Measurements from ENCODE around the gene OPN1SW.

Gene OPN1SW

DNA sequence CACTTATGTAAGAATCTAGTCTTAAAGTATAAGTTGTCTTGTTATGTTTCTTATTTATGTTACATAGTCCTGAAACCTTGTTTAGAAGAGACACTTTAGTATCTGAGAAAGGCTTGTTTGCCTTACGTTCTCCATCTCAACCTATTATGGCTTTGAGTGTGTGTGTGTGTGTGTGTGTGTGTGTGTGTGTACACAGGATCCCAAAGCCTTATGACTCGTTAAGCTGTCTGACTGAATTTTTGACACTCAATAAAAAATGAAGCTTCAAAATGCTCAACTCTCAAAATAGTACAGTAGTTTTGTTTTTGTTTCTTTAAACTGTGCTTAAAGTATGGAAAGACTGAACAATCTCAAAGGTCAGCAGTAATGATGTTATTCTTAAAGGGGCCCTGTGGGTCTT lies 18.4 kb downstream of the OPN1SW start:
- no peak for DNase-seq

DNA sequence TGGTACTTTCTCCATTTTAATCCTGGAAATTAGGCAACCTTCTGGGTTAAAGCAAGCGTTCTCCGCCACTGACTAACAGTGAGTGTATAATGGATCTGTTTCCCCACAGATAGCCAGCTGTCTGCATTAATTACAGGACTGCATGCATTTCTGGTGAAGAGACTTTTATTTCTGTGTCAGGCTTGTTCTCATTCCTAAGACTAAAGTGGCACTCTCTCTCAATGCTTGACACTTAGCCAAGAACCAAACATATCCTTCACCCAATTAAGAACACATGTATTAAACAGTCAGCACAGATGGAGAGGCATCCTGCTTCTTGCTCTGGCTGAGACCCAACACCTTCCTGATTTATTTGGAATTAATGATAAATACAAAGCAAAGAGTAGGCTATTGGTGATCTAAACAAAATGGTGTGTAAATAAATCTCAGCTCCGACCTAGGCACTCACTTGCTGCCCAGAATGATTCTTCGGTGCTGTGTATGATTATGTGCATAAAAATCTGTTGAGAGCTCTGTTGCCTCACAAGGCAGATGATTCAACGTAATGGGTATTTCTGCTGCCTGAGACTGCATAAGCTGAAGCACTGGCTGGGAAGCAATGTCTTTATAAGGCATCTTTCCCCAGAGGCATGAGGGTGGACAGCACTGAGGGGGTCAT lies 19.6 kb downstream of the OPN1SW start:
- DNase-seq: no peak

DNA sequence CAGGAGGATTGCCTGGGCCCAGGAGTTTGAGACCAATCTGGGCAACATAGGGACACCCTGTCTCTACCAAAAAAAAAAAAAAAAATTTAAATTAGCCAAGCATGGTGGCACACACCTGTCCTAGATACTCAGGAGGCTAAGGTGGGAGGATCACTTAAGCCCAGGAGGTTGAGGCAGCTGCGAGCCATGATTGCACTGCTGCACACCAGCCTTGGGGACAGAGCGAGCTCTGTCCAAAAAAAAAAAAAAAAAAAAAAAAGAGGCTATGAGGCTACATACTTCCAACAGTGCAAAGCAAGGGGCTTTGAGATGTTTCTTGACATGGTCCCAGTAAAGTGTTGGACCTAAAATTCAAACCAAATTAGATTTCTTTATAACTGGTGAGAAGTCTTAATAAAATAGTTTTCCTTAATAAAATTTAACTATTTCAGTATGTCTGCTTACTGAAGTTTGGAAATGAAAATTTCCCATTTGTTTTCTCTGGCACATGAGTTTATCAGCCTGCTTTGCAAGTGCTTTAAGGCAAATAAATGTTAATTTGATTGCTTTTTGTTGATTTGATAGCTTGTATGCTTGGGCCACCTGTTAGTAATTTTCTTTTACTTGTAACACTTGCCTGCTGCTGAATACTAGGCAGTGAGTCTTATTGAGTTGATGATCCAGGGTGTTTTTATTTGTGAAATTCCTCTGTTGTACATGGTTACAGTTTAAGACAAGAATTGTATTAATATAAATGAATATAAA lies 20.3 kb downstream of the OPN1SW start:
- DNase-seq: no peak

DNA sequence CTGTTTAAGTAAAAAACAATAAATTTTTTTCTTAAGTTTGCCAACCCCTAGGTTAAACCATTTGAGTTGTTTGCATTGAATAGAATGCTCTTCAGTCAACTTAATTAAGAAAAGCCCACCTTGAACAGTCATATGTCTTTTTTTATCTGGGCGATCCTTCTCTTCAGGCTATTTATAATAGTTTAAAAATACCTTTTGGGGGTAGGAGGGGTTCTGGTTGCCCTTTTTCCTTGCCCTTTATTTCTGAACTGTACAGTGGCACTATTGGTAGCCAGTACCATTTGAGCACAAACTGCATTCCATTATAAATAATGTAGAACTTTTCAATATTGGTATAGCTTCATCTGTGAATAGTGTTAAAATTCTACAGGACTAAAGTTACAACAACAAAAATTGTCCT lies 23.3 kb downstream of the OPN1SW start:
- DNase-seq: no peak

DNA sequence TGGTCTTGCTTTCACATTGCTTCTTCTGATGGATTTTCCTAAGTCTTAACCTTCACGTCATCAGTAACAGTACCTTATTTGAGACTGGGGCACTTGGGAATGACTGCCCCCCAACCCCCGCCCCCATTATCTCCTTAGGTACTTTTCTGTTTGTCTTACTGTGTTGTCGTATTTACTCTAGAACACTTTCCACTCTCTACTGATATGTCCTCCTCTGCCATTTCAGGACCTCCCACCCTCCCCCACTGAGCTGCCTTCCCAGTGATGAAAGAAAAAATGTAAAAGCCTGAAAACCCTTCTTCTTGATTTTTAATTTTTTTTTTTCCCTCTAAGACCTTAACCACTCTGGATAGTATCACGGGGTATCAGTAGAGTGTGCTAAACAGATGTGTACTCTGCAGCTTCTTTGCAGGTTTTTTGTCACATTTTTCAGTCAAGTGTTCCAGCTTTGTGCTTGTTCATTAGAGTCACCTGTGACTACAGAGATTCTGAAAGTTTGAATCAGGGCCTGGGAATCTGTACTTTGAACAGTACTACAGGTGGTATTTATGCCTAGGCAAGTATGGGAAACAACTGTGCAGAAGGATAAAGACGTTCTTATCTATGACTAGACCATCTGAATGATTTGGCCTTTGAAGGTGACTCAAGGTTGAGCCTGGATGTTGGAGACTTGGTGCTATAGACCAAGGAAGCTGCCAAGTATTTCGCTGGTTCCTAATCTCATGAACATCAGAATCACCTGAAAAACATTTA lies 28.1 kb downstream of the OPN1SW start:
- no peak for DNase-seq

DNA sequence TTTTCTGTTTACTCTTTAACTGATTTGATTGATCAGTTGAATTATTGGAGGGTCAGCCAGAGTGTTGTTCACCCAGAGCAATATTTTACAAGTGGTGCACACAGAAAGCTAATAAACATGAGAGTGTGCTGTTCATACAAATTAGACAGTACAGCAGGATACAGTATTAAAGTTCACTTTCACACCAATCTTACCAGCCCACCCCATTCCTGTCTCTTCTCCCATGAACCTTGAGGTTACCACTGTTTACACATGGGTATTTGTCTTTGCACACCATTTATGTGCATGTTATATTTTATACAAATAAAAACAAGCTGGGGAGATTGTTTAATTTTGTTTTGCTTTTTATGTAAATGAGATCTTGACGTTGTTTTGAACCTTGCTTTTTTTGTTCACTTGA lies 29.9 kb downstream of the OPN1SW start:
- no peak for DNase-seq

DNA sequence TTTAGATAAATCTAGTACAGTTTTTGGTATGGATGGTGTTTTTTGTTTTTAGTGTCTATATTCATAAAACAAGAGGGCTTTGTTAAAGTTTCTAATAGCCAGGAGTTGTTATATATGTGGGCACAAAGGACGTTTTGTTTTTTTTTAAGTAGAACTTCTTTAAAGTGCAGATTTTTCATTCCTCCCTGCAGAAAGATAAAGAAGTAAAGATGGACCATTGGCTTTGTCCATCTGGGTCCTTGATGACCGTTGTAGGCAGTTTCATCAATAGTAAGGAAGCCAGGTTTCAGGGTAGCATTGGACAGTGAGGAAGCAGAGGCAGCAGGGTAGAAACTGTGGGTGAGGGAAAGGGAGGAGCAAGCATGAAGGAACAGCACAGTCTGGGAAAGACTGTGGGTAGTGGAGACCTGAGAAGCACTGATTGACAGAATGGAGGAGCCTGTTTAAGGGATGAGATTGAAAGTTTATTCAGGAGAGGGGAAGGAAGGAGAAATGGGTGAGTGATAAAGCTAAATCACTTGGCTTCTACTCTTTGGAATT lies 31.2 kb downstream of the OPN1SW start:
- DNase-seq: no peak

DNA sequence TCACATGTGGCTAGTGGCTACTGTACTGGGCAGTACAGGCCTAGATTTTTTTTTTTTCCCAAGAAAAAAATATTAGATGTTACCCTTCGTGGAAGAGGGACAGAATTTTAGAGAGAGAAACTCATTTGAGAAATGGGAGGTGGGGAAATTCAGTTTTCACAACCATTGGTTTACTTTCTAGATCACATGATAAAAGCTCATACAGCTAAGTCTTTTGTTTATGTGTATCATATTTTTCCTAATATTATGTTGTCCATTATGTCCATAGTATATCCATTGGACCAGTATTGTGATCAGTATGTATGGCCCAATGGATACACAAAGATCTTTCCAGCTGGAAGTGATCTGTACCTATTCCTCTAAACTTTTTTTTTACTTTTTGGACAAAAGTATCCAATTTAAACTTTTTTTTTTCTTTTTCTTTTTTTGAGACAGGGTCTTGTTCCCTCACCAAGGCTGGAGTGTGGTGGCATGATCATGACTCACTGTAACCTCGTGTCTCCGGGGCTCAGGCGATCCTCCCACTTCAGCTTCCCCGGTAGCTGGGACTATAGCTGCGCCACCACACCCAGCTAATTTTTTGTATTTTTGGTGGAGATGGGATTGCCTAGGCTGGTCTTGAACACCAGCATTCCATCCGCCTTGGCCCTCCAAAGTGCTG lies 32.4 kb downstream of the OPN1SW start:
- no peak for DNase-seq

DNA sequence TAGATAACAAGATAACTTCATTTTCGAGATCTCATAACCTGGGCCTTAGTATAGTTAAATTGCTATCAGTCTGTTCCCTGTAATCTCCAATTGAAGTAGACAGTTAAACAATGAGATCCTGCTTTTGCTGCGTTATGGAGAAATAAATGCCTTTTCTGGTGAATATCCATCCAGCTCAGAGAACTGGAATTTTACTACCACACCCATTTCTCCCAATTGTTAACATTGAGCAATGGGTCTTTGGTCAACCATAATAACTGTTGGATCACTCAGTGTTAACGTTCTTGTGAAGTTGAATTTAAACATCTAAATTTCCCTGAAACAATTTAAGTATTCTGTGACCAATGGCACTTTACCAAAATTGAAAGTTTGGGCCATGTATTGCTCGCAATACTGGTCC lies 33.4 kb downstream of the OPN1SW start:
- no peak for DNase-seq

DNA sequence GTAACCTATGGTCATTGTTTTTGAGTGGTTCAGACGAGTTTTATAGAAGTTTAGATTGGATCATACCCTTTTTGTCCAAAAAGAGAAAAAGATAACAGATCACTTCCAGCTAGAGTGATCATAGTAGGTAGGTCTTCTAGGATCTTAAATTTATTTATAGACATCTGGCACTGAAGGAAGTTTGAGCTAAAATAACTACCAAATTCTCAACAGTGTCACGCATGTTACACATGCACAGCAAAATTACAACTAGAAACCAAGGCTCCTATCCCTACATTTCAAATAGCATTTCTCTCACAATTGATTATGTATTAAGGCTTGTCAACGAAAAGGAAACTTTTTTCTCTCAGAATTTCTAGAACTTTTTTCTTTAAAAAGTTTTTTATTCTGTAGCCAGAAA lies 34.1 kb downstream of the OPN1SW start:
- DNase-seq: no peak

DNA sequence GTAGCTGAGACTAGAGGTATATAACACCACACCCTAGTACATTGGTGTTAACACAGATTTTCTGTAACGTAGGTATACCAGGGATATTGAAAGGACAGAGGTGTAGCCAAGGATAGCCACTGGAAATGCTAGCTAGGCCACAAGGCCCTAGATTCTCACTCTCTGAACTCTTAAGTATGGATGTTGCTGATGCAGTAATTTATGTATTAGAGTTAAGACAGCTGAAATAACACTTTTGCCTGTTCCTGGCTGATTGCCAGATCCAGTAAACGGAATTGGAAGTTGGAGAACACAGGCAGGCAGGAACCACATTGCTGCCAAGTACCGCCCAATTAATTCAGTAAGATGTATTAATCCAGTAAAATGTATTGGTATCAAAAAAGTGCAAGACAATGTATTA lies 34.6 kb downstream of the OPN1SW start:
- DNase-seq: no peak

DNA sequence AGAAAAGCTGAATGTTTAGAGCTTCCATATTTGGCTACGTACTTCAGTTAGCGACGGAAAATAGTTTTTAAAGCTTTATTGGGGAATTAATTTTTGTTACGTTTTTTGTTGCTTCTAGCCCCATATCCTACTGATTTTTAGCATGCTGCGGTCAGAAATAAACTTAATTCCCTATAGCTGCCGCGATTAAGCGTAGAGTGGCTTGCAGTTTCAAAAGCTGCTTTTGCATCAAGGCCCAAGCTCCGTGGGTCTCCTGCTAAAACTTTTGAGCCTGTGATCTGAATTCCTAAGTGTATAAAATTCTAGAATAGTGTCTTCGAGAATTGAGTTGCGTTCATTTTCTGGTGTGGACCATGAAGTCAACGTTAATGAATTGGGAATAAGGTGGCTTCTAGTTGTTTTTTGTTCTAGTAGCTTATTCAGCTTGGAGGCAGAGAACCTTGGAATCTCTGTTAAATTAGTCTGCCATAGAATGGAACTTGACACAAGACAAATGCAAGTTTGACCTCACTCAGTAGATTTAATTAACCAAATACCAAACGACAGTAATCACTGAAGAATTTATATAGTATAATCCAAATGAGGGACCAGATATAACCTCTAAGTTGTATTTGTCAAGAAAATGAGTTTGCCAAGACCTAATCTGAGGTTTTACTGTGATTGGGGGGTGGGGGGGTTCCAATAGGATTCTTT lies 35.5 kb downstream of the OPN1SW start:
- DNase-seq: no peak

DNA sequence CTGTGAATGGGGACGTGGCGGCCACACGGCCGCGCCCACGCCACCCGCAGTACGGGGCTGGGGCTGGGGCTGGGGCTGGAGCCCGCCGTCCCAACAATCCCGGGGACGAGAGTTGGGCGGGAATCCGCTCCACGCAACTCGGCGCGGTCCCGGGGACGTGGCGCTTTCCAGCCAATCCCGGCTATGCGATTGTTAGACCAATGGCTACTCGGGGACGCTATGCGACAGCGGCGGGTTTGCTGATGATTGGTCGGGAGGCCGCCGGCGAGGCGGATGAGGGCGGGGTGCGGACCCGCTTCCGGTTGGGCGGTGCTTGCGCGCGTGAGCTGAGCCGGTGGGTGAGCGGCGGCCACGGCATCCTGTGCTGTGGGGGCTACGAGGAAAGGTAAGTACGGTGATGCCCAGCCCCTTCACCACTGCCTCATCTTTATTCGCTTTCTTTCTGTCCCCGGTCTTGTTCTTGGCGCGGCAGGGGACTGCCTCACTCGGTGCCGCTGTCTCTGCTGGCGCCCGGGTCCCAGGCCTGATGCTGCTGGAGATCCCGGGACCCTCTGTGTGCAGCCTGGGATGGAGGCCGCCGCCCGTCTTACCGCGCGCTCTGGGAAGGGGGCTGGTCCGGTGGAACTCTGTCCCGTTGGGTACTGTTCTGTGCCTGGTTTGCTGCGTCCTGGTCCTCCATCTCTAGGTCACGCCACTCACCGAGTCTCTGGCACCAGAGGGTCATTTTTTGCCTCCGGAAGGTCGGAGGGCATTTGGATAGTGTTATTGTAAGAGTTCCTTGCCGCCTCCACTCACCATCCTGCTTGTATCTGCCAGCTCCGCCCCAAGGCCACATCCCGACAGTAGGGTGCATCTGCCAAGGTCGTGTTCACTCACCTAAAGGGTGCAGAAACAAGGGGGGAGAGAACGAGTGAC lies 36.3 kb downstream of the OPN1SW start, which contains the start of gene CALU:
TSS of gene CALU (plus strand) at position 312 of the 915 bp plus-strand sequence. CDS start 9,225 bp downstream, outside the sequence.
- peak; percentile 93 for DNase-seq

DNA sequence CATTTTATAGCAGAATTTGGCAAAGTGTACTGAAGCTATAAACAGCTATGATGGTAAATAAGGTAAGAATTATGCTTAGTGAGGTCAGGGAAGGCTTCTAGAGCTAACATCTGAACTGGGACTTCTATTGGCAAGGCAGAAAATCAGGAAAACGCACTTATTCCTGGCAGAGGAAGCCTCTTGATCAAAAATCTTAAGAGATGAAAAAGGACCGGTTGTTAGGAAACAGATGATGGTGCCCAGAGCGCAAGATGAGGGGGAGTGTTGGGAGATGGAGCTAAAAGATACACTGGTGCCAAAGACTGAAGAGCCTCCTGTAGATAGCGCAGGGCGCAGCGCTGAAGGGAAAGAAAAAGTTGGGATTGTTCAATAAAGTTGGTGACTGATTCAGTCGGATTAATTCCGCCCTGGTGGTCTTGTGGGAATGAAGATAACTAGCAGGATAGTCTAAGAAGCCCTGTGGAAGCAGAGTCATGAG lies 37.0 kb downstream of the OPN1SW start:
- peak; percentile 14 for DNase-seq

DNA sequence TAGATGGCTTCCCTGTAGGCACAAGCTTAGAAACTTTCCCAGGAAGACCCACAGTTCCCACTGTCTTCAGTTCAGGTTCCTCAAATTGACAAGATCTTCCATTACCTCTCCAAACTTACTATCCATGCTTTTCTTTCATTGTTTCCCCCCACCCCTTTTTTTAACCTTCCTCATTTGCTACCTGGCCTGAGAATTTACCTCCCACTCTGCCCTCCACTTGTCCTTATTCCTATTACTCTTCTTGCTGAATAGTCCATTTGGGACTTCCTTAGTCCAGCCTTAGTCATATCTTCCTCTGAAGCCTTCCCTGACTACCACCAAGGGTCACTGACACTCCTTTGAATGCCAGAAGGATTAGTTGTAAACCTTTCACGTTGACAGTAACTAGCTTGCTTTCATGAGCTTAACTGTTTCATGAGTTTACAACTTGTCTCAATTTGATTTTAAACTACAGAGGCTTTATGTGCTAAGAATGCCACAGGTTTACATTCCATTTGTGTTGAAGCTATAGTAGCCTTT lies 37.7 kb downstream of the OPN1SW start:
- DNase-seq: no peak

DNA sequence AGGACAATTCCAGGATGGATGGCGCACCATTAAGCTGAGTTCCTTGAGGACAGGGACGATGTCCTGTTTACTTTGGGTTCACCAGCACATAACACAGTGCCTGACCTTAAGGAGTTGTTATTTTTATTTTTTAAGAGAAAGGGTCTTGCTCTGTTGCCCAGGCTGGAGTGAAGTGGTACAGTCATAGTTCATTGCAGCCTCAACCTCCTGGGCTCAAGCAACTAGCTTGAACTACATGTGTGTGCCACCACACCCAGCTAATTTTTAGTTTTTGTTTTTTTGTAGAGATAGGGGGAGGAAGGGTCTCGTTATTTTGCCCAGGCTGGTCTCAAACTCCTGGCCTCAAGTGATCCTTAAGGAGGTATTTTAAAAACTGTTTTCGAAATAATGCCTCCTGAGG lies 38.2 kb downstream of the OPN1SW start:
- DNase-seq: no peak

DNA sequence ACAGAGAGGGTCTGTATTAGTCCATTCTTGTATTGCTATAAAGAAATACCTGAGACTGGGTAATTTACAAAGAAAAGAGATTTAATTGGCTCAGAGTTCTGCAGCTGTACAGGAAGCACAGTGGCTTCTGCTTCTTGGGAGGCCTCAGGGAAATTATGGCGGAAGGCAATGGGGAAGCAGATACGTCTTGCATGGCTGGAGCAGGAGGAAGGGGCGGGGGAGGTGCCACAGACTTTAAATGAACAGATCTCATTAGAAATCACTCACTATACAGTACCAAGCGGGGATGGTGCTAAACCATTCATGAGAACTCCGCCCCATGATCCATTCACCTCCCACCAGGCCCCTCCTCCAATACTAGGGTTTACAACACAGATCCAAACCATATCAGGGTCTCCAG lies 40.2 kb downstream of the OPN1SW start:
- no peak for DNase-seq

DNA sequence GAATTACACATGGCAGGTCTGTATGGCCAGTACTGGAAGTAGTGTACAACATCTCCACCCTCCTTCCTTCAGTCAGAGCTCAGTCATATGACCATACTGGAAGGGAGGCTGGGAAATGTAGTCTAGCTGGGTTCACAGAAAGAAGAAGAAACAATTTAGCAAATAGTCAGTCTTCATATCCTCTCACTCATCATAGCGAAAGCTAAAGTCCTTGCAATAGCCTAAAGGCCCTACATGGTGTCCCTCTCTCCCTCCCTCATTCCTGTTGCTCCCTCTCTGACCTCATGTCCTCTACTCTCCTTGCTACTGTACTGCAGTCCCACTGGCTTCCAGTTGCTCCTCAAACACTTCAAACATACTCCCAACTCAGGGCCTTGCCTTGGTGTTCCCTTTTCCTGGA lies 40.7 kb downstream of the OPN1SW start:
- DNase-seq: no peak

DNA sequence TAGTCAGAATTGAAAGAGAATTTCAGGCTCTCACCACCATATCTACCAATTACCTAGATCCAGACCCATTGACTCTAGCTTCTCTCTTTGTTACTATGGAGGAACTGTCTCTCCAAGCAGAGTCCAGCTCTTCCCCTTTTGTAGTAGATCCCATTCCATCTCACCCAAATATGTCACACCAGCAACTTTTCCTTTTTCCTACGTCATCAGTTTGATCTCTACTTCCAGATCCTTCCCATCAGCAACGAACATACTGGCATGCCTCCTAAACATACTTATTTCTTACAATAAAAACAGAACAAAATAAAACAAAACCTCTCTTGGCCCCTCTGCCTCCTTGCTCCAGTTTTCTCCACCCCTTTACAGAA lies 42.3 kb downstream of the OPN1SW start:
- no peak for DNase-seq

DNA sequence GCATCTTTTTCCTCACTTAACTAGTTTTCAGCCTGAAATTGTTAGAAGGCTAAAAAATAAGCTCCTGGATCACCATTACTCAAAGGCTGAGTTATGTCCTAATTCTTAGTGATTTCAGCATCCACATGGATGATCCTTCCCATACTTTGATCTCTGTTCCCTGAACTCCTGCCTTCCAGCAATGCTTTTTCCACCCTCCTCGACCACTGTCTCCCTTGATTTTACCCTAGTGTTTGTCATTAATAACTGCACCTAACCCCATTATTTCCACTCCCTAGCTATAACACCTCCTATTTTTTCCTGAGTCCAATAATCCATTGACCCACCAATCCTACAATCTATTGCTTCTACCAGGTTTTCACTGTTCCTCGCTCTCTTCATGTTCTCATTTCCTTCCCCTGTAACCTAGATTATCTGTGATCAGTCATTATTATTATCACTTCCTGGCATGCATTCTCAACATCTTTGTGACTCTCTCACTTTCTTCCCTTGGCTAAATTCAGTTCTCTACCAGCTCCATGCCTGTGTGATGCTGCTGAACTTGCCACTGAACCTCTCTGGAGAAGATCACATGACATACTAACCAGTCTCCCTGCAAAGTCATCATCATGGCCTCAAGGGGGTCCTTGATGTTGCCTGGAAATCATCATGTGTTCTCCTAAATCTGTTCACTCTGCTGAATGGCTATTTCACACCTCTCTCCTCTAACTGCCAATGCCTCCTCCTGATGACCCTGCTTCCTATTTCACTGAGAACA lies 42.9 kb downstream of the OPN1SW start:
- no peak for DNase-seq

Measured in activated CD8-positive, alpha-beta memory T cell treated with anti-CD3 and anti-CD28 coated beads, Interleukin-2, amount 50 U/mL, for 4 hours (primary cell).